ENCODE results near the gene ZNF10.

ZNF10 gene

GRCh38 chr12:133130038-133130807, at the start of gene ZNF10, which contains the start of gene ZNF891:
Gene ZNF10, plus strand, starts transcription at chr12:133130627. Its CDS starts 13,866 bp downstream, at chr12:133144493.
Gene ZNF891, minus strand, starts transcription at chr12:133130274. Its CDS starts 8,356 bp downstream, at chr12:133121918.
- DNase-seq (ENCODE audit: low read depth in 2 of 2): peak; percentile 88 to 96

- DNase-seq (ENCODE audit: low read depth in 2 of 2): no peak
These were observed 49.2 kb upstream of the ZNF10 start for GRCh38 chr12:133081159-133081780.

GRCh38 chr12:133083345-133083744, 47.1 kb upstream of the ZNF10 start:
- no peak for DNase-seq (ENCODE audit: low read depth in 2 of 2)

GRCh38 chr12:133105620-133106019, 24.8 kb upstream of the ZNF10 start:
- no peak for DNase-seq (ENCODE audit: low read depth in 2 of 2)

- no peak for DNase-seq (ENCODE audit: low read depth in 2 of 2)
These were observed 24.2 kb upstream of the ZNF10 start for GRCh38 chr12:133106253-133106652.

GRCh38 chr12:133107121-133107520, 23.3 kb upstream of the ZNF10 start:
- DNase-seq (ENCODE audit: low read depth in 2 of 2): no peak

GRCh38 chr12:133108150-133108549, 22.3 kb upstream of the ZNF10 start:
- no peak for DNase-seq (ENCODE audit: low read depth in 2 of 2)

- no peak for DNase-seq (ENCODE audit: low read depth in 2 of 2)
These were observed 9.8 kb upstream of the ZNF10 start for GRCh38 chr12:133120385-133121191.

GRCh38 chr12:133124674-133125073, 5.8 kb upstream of the ZNF10 start:
- DNase-seq (ENCODE audit: low read depth in 2 of 2): no peak

- DNase-seq (ENCODE audit: low read depth in 2 of 2): no peak
These were observed 924 bp upstream of the ZNF10 start for GRCh38 chr12:133129368-133130037.

- DNase-seq (ENCODE audit: low read depth in 2 of 2): no peak
These were observed 341 bp downstream of the ZNF10 start for GRCh38 chr12:133130808-133131128.

GRCh38 chr12:133135747-133136146, 5.3 kb downstream of the ZNF10 start:
- no peak for DNase-seq (ENCODE audit: low read depth in 2 of 2)

- DNase-seq (ENCODE audit: low read depth in 2 of 2): no peak
These were observed 15.6 kb downstream of the ZNF10 start for GRCh38 chr12:133145981-133146380.

GRCh38 chr12:133156125-133156690, 25.8 kb downstream of the ZNF10 start:
- no peak for DNase-seq (ENCODE audit: low read depth in 2 of 2)

GRCh38 chr12:133165776-133166175, 35.3 kb downstream of the ZNF10 start:
- DNase-seq (ENCODE audit: low read depth in 2 of 2): no peak

- no peak for DNase-seq (ENCODE audit: low read depth in 2 of 2)
These were observed 42.1 kb downstream of the ZNF10 start for GRCh38 chr12:133172491-133172890.

- DNase-seq (ENCODE audit: low read depth in 2 of 2): no peak
These were observed 44.5 kb downstream of the ZNF10 start for GRCh38 chr12:133174901-133175300.

GRCh38 chr12:133180669-133181068, 50.2 kb downstream of the ZNF10 start:
- DNase-seq (ENCODE audit: low read depth in 2 of 2): no peak

- peak; percentile 61 to 78 for DNase-seq (ENCODE audit: low read depth in 2 of 2)
These were observed 51.0 kb downstream of the ZNF10 start, which contains the start of gene ZNF268 for GRCh38 chr12:133181238-133181959. Gene ZNF268, plus strand, starts transcription at chr12:133181495. Its CDS starts 503 bp downstream, at chr12:133181998.

- no peak for DNase-seq (ENCODE audit: low read depth in 2 of 2)
These were observed 59.7 kb downstream of the ZNF10 start for GRCh38 chr12:133190176-133190575.

- DNase-seq (ENCODE audit: low read depth in 2 of 2): no peak
These were observed 62.4 kb downstream of the ZNF10 start for GRCh38 chr12:133192847-133193246.
